ENCODE measurements around the gene KSR1. TPM values are rescaled to one million over a fixed set of nuclear protein-coding genes. Genes with fewer than 3 reads are reported as not detected.
A peak's percentile ranks its signal among the peaks of the same experiment; 100 is the strongest.

KSR1 gene
- total and polyA plus RNA-seq, 9 of the 15 experiments (the other 6 are each of a cell fraction or from before 2014, with no cell fraction given): 1.4 to 51.7 (median 18.4) TPM

- peak; percentile 96 for TF ChIP-seq REST (IDR thresholded peaks at IDR 0.05; ENCODE audit: borderline replicate concordance)
- TF ChIP-seq REST (CRISPR knock-in tag; IDR thresholded peaks at IDR 0.05; ENCODE audit: low read depth): 0 out of 2 replicates have a peak, but pooled peaks have one; percentile 31
- TF ChIP-seq POU5F1 (IDR thresholded peaks at IDR 0.05; ENCODE audit: borderline replicate concordance, low read depth, low read length, partially characterized antibody): no peak
- TF ChIP-seq KDM4B (IDR thresholded peaks at IDR 0.05; ENCODE audit: borderline replicate concordance in 2 of 2, low read depth in 1 of 2): no peak
- no peak for TF ChIP-seq CBX5 (IDR thresholded peaks at IDR 0.05; ENCODE audit: borderline replicate concordance, low read depth)
- TF ChIP-seq HEY1 (CRISPR knock-in tag; IDR thresholded peaks at IDR 0.05; ENCODE audit: borderline replicate concordance): no peak
- TF ChIP-seq ESRRA (IDR thresholded peaks at IDR 0.05; ENCODE audit: borderline replicate concordance, low read depth): peak; percentile 20; the same call in 1 of the 2 replicates
- no peak; the same call in 1 of the 2 replicates for TF ChIP-seq TFAP4 (CRISPR knock-in tag; IDR thresholded peaks at IDR 0.05; ENCODE audit: borderline replicate concordance)
- no peak for TF ChIP-seq DPF2 (IDR thresholded peaks at IDR 0.05)
- TF ChIP-seq ETV1 (tag; conservative IDR thresholded peaks at IDR 0.05; ENCODE audit: low read depth): no peak
- TF ChIP-seq GABPA (tag; conservative IDR thresholded peaks at IDR 0.05; ENCODE audit: low read depth): peak; percentile 61
- no peak for TF ChIP-seq BRF1 (IDR thresholded peaks at IDR 0.05; ENCODE audit: borderline replicate concordance, extremely low read depth, insufficient read length)
- peak; percentile 48; the same call in 1 of the 2 replicates for TF ChIP-seq CBX1 (IDR thresholded peaks at IDR 0.05; ENCODE audit: low read depth)
- no peak for TF ChIP-seq FOXA3 (CRISPR knock-in tag; conservative IDR thresholded peaks at IDR 0.05 in 1 of 2, IDR thresholded peaks at IDR 0.05 in 1 of 2)
- TF ChIP-seq EP300 (IDR thresholded peaks at IDR 0.05; ENCODE audit: low read length): no peak
- TF ChIP-seq E2F4 (CRISPR knock-in tag; IDR thresholded peaks at IDR 0.05; ENCODE audit: low read depth): no peak
- TF ChIP-seq NEUROD1 (IDR thresholded peaks at IDR 0.05; ENCODE audit: borderline replicate concordance, low read depth, low read length, partially characterized antibody): no peak
Observed at GRCh38 chr17:27455914-27456680, at the start of gene KSR1 (continued).
